ENCODE results near the gene MB.

Gene MB

DNA sequence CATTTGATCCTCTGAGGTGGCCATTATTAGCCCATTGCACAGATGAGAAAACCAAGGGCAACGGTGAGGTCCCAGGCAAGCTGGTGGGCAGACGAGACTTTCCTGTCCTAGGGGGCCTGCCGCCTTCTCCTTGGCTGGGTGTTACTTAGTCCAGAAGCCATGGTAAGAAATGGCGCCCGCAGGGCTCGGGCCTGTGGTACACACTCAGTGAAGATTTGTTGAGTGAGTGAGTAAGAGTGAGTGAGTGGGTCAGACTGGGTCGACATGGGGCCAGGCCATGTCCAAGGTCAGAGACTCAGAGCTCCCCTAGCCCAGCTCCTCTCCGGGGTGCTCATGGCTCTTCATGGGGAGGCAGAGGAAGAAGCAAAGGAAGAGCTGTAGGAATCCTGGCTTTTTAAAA lies 40.5 kb downstream of the MB start:
- no peak for DNase-seq (ENCODE audit: low read depth)
- TF ChIP-seq, protein P1, sequence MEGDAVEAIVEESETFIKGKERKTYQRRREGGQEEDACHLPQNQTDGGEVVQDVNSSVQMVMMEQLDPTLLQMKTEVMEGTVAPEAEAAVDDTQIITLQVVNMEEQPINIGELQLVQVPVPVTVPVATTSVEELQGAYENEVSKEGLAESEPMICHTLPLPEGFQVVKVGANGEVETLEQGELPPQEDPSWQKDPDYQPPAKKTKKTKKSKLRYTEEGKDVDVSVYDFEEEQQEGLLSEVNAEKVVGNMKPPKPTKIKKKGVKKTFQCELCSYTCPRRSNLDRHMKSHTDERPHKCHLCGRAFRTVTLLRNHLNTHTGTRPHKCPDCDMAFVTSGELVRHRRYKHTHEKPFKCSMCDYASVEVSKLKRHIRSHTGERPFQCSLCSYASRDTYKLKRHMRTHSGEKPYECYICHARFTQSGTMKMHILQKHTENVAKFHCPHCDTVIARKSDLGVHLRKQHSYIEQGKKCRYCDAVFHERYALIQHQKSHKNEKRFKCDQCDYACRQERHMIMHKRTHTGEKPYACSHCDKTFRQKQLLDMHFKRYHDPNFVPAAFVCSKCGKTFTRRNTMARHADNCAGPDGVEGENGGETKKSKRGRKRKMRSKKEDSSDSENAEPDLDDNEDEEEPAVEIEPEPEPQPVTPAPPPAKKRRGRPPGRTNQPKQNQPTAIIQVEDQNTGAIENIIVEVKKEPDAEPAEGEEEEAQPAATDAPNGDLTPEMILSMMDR (conservative IDR thresholded peaks at IDR 0.05; ENCODE audit: low read depth, low read length): no peak
- H3K4me3 ChIP-seq (ENCODE audit: low read depth, low read length): no peak overlapping the region

- peak; percentile 30 for DNase-seq (ENCODE audit: low read depth)
- H3K4me3 ChIP-seq (ENCODE audit: low read depth, low read length): no peak overlapping the region
- TF ChIP-seq, protein P1 (conservative IDR thresholded peaks at IDR 0.05; ENCODE audit: low read depth, low read length): peak; percentile 32
Observed at GRCh38 chr22:35575116-35575748, 41.9 kb downstream of the MB start.

DNA sequence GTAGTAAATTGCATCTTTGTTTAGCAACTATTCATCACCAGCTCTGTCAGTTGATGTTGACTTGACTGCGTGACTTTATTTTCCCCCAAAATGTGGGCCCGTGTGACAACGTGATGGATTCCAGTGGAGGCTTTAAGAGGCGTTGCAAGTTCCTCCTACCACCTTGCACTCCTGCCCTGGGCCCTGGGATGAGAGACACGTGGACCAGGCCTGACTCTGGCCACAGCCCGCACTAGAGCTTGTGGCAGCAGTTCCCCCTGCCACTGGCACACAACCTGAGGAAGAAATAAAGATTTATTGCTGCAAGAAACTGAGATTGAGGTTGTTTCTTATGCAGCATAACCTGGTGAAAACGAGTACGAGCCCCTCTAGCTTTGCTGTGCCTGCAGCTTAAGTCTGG lies 44.6 kb downstream of the MB start:
- H3K4me3 ChIP-seq (ENCODE audit: low read depth, low read length): no peak overlapping the region
- no peak for DNase-seq (ENCODE audit: low read depth)
- TF ChIP-seq, protein P1 (conservative IDR thresholded peaks at IDR 0.05; ENCODE audit: low read depth, low read length): no peak

- no peak overlapping the region for H3K4me3 ChIP-seq (ENCODE audit: low read depth, low read length)
- DNase-seq (ENCODE audit: low read depth): no peak
- TF ChIP-seq, protein P1 (conservative IDR thresholded peaks at IDR 0.05; ENCODE audit: low read depth, low read length): no peak
Observed at GRCh38 chr22:35570686-35571194, 46.4 kb downstream of the MB start.

DNA sequence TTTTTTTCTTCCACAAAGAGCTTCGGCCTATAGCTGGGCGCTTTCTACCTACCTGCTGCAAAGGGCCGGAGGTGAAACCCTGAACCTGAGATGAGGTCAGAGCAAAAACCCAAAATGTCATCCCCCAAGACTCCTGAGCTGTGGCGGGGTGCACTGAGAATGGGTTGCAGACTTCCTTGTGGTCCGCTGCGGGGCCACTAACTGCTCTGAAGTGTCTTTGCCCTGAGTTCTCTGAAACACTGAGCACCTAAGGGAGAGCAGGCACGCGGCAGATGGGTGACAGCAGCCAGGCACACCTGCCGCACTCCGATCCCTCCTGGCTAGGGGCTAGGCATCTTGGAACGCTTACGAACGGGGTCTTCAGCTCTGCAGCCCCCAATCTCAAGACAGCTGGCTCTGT lies 47.2 kb downstream of the MB start:
- TF ChIP-seq, protein P1 (conservative IDR thresholded peaks at IDR 0.05; ENCODE audit: low read depth, low read length): no peak
- no peak for DNase-seq (ENCODE audit: low read depth)
- no peak overlapping the region for H3K4me3 ChIP-seq (ENCODE audit: low read depth, low read length)

- TF ChIP-seq, protein P1 (conservative IDR thresholded peaks at IDR 0.05; ENCODE audit: low read depth, low read length): no peak
- DNase-seq (ENCODE audit: low read depth): no peak
- no peak overlapping the region for H3K4me3 ChIP-seq (ENCODE audit: low read depth, low read length)
Observed at GRCh38 chr22:35568751-35569739, 48.1 kb downstream of the MB start.

Data from choroid plexus epithelial cell (primary cell).